Endometrial microvascular endothelial cells (primary cell): Measurements from ENCODE around the gene PIKFYVE. TPM values are rescaled to one million over a fixed set of nuclear protein-coding genes. Genes with fewer than 3 reads are reported as not detected.
"Not testable (repeated sequence)": the region's sequence is repeated elsewhere in the genome, so short reads cannot be mapped to it uniquely, and the experiment has no call there.

Experiments
- in situ Hi-C: cut with HindIII; loops from 2 replicates; pipeline ENCODE4 v1.10.0; 2017; ENCODE audit warnings: low sequenced_read_pairs, low pct_unique_long_range_greater_than_20kb; ENCODE audit errors: inconsistent ontology term
- total RNA-seq: library from RNA; depleted of rRNA; stranded (reverse); fragments of >200 nt; gene quantifications from one replicate; pipeline ENCODE4 v1.2.3, GENCODE V29; 2015; ENCODE audit errors: inconsistent ontology term

Gene PIKFYVE
- total RNA-seq, 1 donor from 2014 or later, result 12.4 TPM

GRCh38 chr2:208377344-208377860, 111.3 kb downstream of the PIKFYVE start:
- in situ Hi-C loops, result not testable (repeated sequence)

- in situ Hi-C loops, result no loop called here
These were observed 113.1 kb downstream of the PIKFYVE start for GRCh38 chr2:208379192-208379591.

GRCh38 chr2:208384637-208385036, 118.6 kb downstream of the PIKFYVE start:
- in situ Hi-C loops, result no loop called here

GRCh38 chr2:208386541-208386940, 120.5 kb downstream of the PIKFYVE start:
- in situ Hi-C loops, result no loop called here

- in situ Hi-C loops, result no loop called here
These were observed 123.9 kb downstream of the PIKFYVE start for GRCh38 chr2:208389940-208390339.

GRCh38 chr2:208392300-208392699, 126.2 kb downstream of the PIKFYVE start:
- in situ Hi-C loops, result no loop called here

GRCh38 chr2:208396796-208397195, 130.7 kb downstream of the PIKFYVE start:
- in situ Hi-C loops, result not testable (repeated sequence)

- in situ Hi-C loops, result no loop called here
These were observed 133.1 kb downstream of the PIKFYVE start for GRCh38 chr2:208399201-208399600.

GRCh38 chr2:208406474-208407451, 140.7 kb downstream of the PIKFYVE start, which contains the start of gene PTH2R:
Gene PTH2R, plus strand, starts transcription at chr2:208406792. Its CDS starts 252 bp downstream, at chr2:208407044.
- in situ Hi-C loops, result no loop called here

- in situ Hi-C loops, result no loop called here
These were observed 141.6 kb downstream of the PIKFYVE start for GRCh38 chr2:208407667-208408066.

Other genes with a start within 250 kb of the PIKFYVE start
- 3.3 TPM for gene PLEKHM3, start 240.7 kb upstream of the PIKFYVE start, total RNA-seq
- not detected for gene CRYGD, start 141.7 kb upstream of the PIKFYVE start, total RNA-seq
- not detected for gene CRYGC, start 136.4 kb upstream of the PIKFYVE start, total RNA-seq
- not detected for gene CRYGB, start 120.1 kb upstream of the PIKFYVE start, total RNA-seq
- gene CRYGA, start 102.7 kb upstream of the PIKFYVE start, total RNA-seq, result not detected
- not detected for gene C2orf80, start 76.2 kb upstream of the PIKFYVE start, total RNA-seq
- gene IDH1, start 11.2 kb upstream of the PIKFYVE start, total RNA-seq, result 89.7 TPM
- not detected for gene PTH2R, start 140.5 kb downstream of the PIKFYVE start, total RNA-seq